Measurements from ENCODE around the gene N4BP2L2.
"Not testable (repeated sequence)": the region's sequence is repeated elsewhere in the genome, so short reads cannot be mapped to it uniquely, and the experiment has no call there.

N4BP2L2 gene

DNA sequence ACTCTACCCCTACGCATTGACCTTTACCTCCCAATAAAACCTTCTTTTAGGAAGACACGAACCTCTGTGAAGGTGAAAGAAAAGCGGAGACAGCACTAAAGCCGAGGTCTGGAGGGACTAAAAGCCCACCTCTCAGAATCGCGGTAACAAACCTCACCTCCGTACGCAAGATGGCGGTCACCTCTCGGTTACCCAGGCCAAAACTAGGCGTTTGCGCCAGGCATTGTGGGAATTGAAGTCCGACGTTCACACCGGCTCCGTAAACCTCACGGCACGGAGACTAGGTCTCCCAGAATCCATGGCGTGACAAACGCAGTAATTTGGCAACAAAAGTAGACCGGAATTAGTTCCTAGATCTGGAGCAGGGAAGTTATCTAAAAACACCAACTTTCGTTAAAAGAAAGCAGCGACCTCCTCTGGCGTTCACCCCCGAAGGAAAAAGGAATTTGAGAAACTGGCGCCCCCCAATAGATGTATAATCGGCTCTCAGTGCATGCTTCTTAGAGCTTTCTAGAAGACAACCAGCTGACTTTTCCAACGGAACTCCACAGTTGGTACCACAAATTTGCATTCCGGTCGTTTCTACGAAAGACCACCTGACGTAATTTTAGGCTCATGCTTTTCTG, at the start of gene N4BP2L2:
Gene N4BP2L2 (minus strand): TSS at position 175 of the 626 bp plus-strand sequence. CDS start 1,768 bp downstream, outside the sequence.
- DNase-seq (ENCODE audit: low read depth, low spot score), result peak; percentile 98

DNA sequence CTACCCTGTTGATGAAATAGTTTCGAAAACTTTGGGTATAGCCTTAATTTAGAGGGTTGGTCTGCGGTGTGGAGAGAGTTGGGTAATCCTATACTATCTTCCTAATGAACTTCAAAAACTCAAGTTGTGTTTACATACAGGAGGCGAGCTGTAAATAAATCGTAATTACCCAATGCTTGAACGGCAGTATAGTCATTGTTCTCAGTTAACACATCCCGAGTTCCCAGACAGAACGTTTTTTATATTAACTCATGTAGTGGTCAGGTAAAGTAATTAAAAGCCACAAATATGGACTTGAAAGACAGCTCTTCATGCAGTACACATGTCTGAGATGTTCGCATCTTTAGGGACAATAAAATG, 49.2 kb upstream of the N4BP2L2 start:
- peak; percentile 45 for DNase-seq (ENCODE audit: low read depth, low spot score)

DNA sequence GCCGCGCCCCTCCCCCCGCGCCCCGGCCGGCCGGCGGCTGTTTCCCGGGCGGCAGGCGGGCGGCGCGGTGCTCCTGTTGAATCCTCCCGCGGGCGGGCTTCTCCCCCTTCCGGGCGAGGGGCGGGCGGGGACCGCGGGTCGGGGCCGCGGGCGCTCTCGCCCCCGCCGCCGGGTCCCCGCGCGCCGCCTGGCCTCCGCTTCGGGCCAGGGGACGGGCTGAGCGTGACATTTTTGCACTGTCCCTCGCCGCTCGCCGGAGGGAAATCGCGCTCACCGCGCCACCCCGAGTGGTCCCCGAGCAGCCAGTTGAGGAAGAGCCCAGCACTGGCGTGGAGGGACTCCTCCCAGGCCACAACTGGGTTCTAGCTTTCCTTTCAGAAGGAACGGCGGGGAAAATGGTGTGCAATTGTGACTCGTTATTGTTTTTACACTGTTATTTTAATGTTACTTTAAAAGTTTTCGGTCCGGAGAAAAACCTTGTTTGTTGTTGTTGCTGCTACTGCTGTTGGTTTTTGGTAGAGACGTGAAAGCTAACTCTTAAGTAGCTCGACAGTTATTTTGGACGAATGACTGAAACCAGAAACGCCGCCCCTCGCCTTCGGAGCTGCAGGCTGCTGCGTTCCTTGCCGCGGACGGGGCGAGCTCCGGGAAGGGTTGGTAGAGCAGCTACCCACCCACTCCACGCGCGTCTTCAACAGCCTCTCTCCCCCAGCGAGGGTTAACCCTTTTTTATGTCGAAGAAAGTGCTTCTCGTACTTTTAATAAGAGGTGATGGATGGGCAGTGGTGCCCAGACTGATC, 48.6 kb upstream of the N4BP2L2 start:
- DNase-seq (ENCODE audit: low read depth, low spot score), result peak; percentile 80

GRCh38 chr13:32586080-32586900, 47.7 kb upstream of the N4BP2L2 start, which contains the start of gene PDS5B:
Gene PDS5B (plus strand): TSS chr13:32586452. CDS start chr13:32648773, 62,321 bp downstream.
- peak; percentile 99 for DNase-seq (ENCODE audit: low read depth, low spot score)

DNA sequence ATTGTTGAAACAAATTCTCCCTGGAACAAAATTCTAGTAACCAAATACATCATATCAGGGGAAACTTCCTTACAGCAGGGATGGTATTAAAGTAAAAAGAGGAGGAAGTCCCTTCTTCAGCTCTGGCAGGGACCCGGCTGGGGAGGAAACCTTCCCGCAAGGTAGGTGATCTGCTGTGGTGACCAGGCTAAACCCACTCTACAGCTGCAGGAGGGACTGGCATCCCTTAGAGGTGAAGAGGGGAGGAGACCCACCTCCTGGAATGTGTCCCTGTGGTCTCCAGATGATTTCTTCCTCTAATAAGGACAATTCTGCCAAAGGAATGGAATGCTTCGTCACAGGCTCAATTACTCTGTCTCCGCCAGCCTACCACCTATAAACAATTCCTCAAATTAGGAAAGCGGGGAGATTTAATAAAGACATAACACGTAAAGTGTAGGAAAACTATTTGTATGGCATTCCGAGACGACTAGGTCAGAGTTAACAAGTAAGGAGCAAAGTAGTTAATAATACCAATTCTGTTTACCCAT, 47.0 kb upstream of the N4BP2L2 start:
- DNase-seq (ENCODE audit: low read depth, low spot score), result peak; percentile 62

DNA sequence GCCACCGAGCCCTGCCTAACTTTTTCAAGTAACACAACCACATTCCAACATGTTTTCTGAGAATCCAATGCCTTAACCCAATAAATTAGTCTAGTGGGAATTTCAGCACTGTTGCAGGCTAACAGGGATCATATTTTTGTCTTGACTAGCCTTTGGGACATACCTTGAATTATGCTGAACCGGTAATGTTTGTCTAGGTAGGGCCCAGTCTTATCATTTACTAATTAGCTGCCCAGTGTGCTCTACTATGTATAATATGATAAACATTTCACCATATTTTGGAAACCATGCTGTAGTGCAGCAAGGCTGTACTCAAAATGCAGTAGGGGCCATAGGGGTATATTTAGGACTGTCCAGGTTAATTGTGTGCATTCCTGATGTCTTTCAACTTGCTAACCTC, 44.4 kb upstream of the N4BP2L2 start:
- DNase-seq (ENCODE audit: low read depth, low spot score), result no peak

- no peak for DNase-seq (ENCODE audit: low read depth, low spot score)
Measured at GRCh38 chr13:32582281-32582680, 43.7 kb upstream of the N4BP2L2 start.

GRCh38 chr13:32581177-32581786, 42.7 kb upstream of the N4BP2L2 start:
- DNase-seq (ENCODE audit: low read depth, low spot score), result peak; percentile 51

GRCh38 chr13:32577032-32577431, 38.4 kb upstream of the N4BP2L2 start:
- DNase-seq (ENCODE audit: low read depth, low spot score), result no peak

DNA sequence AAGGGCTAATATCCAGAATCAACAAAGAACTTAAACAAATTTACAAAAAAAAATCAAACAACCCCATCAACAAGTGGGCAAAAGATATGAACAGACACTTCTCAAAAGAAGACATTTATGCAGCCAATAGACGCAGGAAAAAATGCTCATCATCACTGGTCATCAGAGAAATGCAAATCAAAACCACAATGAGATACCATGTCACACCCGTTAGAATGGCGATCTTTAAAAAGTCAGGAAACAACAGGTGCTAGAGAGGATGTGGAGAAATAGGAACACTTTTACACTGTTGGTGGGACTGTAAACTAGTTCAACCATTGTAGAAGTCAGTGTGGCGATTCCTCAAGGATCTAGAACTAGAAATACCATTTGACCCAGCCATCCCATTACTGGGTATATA, 37.1 kb upstream of the N4BP2L2 start:
- not testable (repeated sequence) for DNase-seq (ENCODE audit: low read depth, low spot score)

DNA sequence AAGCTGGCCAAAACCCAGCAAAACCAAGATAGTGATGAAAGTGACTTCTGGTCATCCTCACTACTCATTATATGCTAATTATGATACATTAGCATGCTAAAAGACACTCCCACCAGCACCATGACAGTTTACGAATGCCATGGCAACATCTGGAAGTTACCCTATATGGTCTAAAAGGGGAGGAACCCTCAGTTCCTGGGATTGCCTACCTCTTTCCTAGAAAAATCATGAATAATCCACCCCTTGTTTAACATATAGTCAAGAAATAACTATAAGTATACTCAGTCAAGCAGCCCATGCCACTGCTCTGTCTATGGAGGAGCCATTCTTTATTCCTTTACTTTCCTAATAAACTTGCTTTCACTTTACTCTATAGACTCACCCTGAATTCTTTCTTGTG, 22.2 kb upstream of the N4BP2L2 start:
- DNase-seq (ENCODE audit: low read depth, low spot score), result not testable (repeated sequence)

- no peak for DNase-seq (ENCODE audit: low read depth, low spot score)
Measured at GRCh38 chr13:32555613-32556012, 17.0 kb upstream of the N4BP2L2 start.

DNA sequence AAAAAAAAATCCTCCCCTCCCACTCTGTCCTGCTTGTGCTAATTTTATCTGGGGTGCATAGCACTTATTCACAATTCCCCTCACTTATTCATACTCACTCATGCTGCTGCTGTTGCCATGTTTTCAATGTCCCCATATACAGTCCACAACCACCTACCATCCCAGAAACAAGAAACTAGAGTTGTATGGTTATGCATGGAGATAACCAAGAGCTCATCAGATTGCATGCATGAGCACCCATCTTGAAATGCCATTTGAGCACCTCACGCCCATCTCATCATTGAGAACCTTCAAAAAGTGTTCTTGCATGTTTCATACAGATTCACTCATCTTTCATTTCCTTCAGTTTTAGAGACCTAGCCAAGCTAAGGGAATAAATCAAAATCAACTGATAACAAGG, 15.1 kb upstream of the N4BP2L2 start:
- no peak for DNase-seq (ENCODE audit: low read depth, low spot score)

GRCh38 chr13:32549788-32550187, 11.2 kb upstream of the N4BP2L2 start:
- no peak for DNase-seq (ENCODE audit: low read depth, low spot score)

GRCh38 chr13:32548837-32549236, 10.2 kb upstream of the N4BP2L2 start:
- no peak for DNase-seq (ENCODE audit: low read depth, low spot score)

DNA sequence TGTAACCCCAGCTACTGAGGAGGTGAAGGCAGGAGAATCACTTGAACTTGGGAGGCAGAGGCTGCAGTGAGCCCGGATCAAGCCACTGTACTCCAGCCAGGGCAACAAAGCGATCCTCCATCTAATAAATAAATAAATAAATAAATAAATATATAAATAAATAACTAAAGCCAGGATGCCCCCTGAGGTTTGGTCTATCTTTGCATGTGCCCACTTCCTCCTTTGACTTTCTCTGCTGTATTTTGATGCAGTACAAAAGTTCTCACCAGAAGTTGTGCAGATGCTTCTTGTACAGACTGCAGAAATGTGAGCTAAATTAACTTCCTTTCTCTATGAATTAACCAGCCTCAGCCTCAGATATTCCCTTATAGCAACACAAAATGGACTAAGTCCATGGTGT, 6.5 kb upstream of the N4BP2L2 start:
- no peak for DNase-seq (ENCODE audit: low read depth, low spot score)

GRCh38 chr13:32542221-32542620, 3.6 kb upstream of the N4BP2L2 start:
- no peak for DNase-seq (ENCODE audit: low read depth, low spot score)

GRCh38 chr13:32538143-32538620, 413 bp downstream of the N4BP2L2 start:
- DNase-seq (ENCODE audit: low read depth, low spot score), result no peak

- DNase-seq (ENCODE audit: low read depth, low spot score), result no peak
Measured at GRCh38 chr13:32537580-32538142, 934 bp downstream of the N4BP2L2 start.

GRCh38 chr13:32535748-32536147, 2.8 kb downstream of the N4BP2L2 start:
- no peak for DNase-seq (ENCODE audit: low read depth, low spot score)

- no peak for DNase-seq (ENCODE audit: low read depth, low spot score)
Measured at GRCh38 chr13:32535115-32535514, 3.5 kb downstream of the N4BP2L2 start.

Measured in astrocyte of the hippocampus (primary cell).